ENCODE results near the gene SLC43A2. TPM values are rescaled to one million over a fixed set of nuclear protein-coding genes. Genes with fewer than 3 reads are reported as not detected.

Gene SLC43A2
- total and polyA plus RNA-seq, 2 of the 13 experiments (the other 11 are each of a cell fraction or from before 2014, with no cell fraction given): 7.3 to 20.0 TPM

- CTCF ChIA-PET (ENCODE audit: low intra/inter-chr PET ratio, low total read pairs): no interaction called here
- intact Hi-C loops (cut with micrococcal nuclease; ENCODE audit: unreplicated experiment): no loop called here
- BruUV-seq (replicated peaks): no TSS peak
- H3K9ac ChIP-seq (ENCODE audit: insufficient read depth, low read depth, low read length): no peak overlapping the region
- H3K4me3 ChIP-seq (replicated peaks in 1 of 3; ENCODE audit: insufficient read depth in 1 of 3, low read depth in 2 of 3, low read length in 3 of 3): no peak overlapping the region
- no peak overlapping the region for H3K27ac ChIP-seq (ENCODE audit: extremely low read length, insufficient read depth, low read length)
- H3K4me1 ChIP-seq (ENCODE audit: insufficient read depth, low read length): peaks cover 62% of the 10 kb centered on the region
- in situ Hi-C loops (cut with HindIII; ENCODE audit: extremely low pct_ligation_motif_present, low pct_unique_long_range_greater_than_20kb): loop anchor here (5.0 kb wide), 1 partner anchor 51 kb away; the partner anchor contains the start of gene SLC43A2
- H3K79me2 ChIP-seq (ENCODE audit: insufficient read depth, low read length): no peaks in the 10 kb centered on the region
- H3K9me3 ChIP-seq (ENCODE audit: low read length): no peaks in the 10 kb centered on the region
- no peaks in the 10 kb centered on the region for H3K36me3 ChIP-seq (replicated peaks in 1 of 2; ENCODE audit: control insufficient read depth in 1 of 2, insufficient read depth in 2 of 2, low read length in 2 of 2)
- FAIRE-seq (no peak), ATAC-seq (no peak), DNase-seq (ENCODE audit: low spot score) (no peak)
- H4K20me1 ChIP-seq (ENCODE audit: insufficient read depth, low read length): no peaks in the 10 kb centered on the region
- H3K27me3 ChIP-seq (ENCODE audit: control insufficient read depth in 1 of 2, insufficient read depth in 2 of 2, low read length in 2 of 2): peaks cover 1 to 5% of the 10 kb centered on the region in 2 experiments; a peak in 2 of 5 replicates
- WGBS (ENCODE audit: low lambda C conversion rate): 93% methylated on average over 15 of the region's 15 CpGs
- no peak overlapping the region for H2AFZ ChIP-seq (ENCODE audit: low read length)
- H3K4me2 ChIP-seq (ENCODE audit: low read depth, low read length): no peak overlapping the region
- POLR2A ChIA-PET: interaction anchor here (2.0 kb wide), 1 partner anchor 14 kb away, joined by 7 read pairs; no protein-coding TSS in a partner anchor
- TF ChIP-seq PBX3 (CRISPR knock-in tag; IDR thresholded peaks at IDR 0.05; ENCODE audit: borderline replicate concordance) (no peak), ZNF530 (CRISPR knock-in tag; IDR thresholded peaks at IDR 0.05; ENCODE audit: low read depth) (no peak), ZC3H4 (CRISPR knock-in tag; IDR thresholded peaks at IDR 0.05; ENCODE audit: borderline replicate concordance) (no peak), PAF1 (CRISPR knock-in tag; IDR thresholded peaks at IDR 0.05) (no peak)
- TF ChIP-seq, protein P1, sequence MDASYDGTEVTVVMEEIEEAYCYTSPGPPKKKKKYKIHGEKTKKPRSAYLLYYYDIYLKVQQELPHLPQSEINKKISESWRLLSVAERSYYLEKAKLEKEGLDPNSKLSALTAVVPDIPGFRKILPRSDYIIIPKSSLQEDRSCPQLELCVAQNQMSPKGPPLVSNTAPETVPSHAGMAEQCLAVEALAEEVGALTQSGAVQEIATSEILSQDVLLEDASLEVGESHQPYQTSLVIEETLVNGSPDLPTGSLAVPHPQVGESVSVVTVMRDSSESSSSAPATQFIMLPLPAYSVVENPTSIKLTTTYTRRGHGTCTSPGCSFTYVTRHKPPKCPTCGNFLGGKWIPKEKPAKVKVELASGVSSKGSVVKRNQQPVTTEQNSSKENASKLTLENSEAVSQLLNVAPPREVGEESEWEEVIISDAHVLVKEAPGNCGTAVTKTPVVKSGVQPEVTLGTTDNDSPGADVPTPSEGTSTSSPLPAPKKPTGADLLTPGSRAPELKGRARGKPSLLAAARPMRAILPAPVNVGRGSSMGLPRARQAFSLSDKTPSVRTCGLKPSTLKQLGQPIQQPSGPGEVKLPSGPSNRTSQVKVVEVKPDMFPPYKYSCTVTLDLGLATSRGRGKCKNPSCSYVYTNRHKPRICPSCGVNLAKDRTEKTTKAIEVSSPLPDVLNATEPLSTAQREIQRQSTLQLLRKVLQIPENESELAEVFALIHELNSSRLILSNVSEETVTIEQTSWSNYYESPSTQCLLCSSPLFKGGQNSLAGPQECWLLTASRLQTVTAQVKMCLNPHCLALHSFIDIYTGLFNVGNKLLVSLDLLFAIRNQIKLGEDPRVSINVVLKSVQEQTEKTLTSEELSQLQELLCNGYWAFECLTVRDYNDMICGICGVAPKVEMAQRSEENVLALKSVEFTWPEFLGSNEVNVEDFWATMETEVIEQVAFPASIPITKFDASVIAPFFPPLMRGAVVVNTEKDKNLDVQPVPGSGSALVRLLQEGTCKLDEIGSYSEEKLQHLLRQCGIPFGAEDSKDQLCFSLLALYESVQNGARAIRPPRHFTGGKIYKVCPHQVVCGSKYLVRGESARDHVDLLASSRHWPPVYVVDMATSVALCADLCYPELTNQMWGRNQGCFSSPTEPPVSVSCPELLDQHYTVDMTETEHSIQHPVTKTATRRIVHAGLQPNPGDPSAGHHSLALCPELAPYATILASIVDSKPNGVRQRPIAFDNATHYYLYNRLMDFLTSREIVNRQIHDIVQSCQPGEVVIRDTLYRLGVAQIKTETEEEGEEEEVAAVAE (CRISPR knock-in tag; IDR thresholded peaks at IDR 0.05; ENCODE audit: borderline replicate concordance): no peak
Observed at GRCh38 chr17:1576500-1576899, 52.1 kb downstream of the SLC43A2 start.

Data from HepG2 (cell line).